Keratinocyte (primary cell): ENCODE data around the gene EDEM1. TPM values are rescaled to one million over a fixed set of nuclear protein-coding genes. Genes with fewer than 3 reads are reported as not detected.
A peak's percentile ranks its signal among the peaks of the same experiment; 100 is the strongest.

Experiments
- DNase-seq: peaks from one replicate; pipeline ENCODE4 v3.0.0-alpha.2; 2011; ENCODE audit warnings: low read depth, missing footprints, low spot score
- FAIRE-seq: peaks from 2 replicates; lab custom pipeline; 2011; peaks lifted over from hg19 to GRCh38; lab: Jason Lieb, UNC
- H2AFZ ChIP-seq: 2 replicates; pipeline ENCODE4 v1.6.0; 2012; ENCODE audit warnings: low read length, control low read depth, inconsistent platforms; ENCODE audit not compliant: control insufficient read depth
- H3K27ac ChIP-seq: 2 replicates; pipeline ENCODE4 v1.5.1; 2011; ENCODE audit warnings: low read length; ENCODE audit not compliant: control insufficient read depth, insufficient read depth
- H3K27me3 ChIP-seq: 3 replicates; pipeline ENCODE4 v1.6.0; 2011; ENCODE audit warnings: low read length; ENCODE audit not compliant: control insufficient read depth, insufficient read depth; ENCODE audit errors: extremely low read depth
- H3K36me3 ChIP-seq, 2 experiments: 2 replicates in 1 of 2; 3 replicates in 1 of 2; pipeline ENCODE4 v1.5.1; 2011; ENCODE audit warnings: low read length in 2 of 2, mild to moderate bottlenecking in 1 of 2; ENCODE audit not compliant: control insufficient read depth in 2 of 2, insufficient read depth in 2 of 2; ENCODE audit errors: extremely low read depth in 1 of 2
- H3K4me1 ChIP-seq: 3 replicates; pipeline ENCODE4 v1.5.1; 2011; ENCODE audit warnings: low read length; ENCODE audit not compliant: control insufficient read depth, insufficient read depth; ENCODE audit errors: extremely low read depth
- H3K4me2 ChIP-seq: 3 replicates; pipeline ENCODE4 v1.6.0; 2011; ENCODE audit warnings: low read depth, low read length; ENCODE audit not compliant: control insufficient read depth, insufficient read depth; ENCODE audit errors: extremely low read depth
- H3K4me3 ChIP-seq, 3 experiments: fragments of 200-600 bp in 1 of 3; sonication (generic) in 1 of 3; 2 replicates in 2 of 3; 3 replicates in 1 of 3; pipeline ENCODE4 v1.5.1; 2011 to 2016; ENCODE audit warnings: low read length in 3 of 3, mild to moderate bottlenecking in 3 of 3, control low read depth in 2 of 3, inconsistent platforms in 1 of 3, low read depth in 1 of 3, mixed read lengths in 1 of 3, mixed run types in 1 of 3, moderate library complexity in 1 of 3; ENCODE audit not compliant: control insufficient read depth in 2 of 3, insufficient read depth in 2 of 3; ENCODE audit errors: extremely low read depth in 1 of 3
- H3K79me2 ChIP-seq: 2 replicates; pipeline ENCODE4 v1.6.0; 2012; ENCODE audit warnings: low read length; ENCODE audit not compliant: control insufficient read depth, insufficient read depth
- H3K9ac ChIP-seq: 3 replicates; pipeline ENCODE4 v1.6.0; 2011; ENCODE audit warnings: low read length; ENCODE audit not compliant: control insufficient read depth, insufficient read depth; ENCODE audit errors: extremely low read depth
- H3K9me1 ChIP-seq: 3 replicates; pipeline ENCODE4 v1.6.0; 2011; ENCODE audit warnings: low read length; ENCODE audit not compliant: control insufficient read depth, insufficient read depth; ENCODE audit errors: extremely low read depth
- H3K9me3 ChIP-seq: 2 replicates; pipeline ENCODE4 v1.5.1; 2012; ENCODE audit warnings: low read depth, low read length; ENCODE audit not compliant: control insufficient read depth
- H4K20me1 ChIP-seq: 3 replicates; pipeline ENCODE4 v1.6.0; 2011; ENCODE audit warnings: low read length; ENCODE audit not compliant: control insufficient read depth, insufficient read depth; ENCODE audit errors: extremely low read depth
- EZH2 ChIP-seq: IDR thresholded peaks from one replicate; pipeline ENCODE4 v1.6.1; 2012; ENCODE audit warnings: inconsistent platforms, mild to moderate bottlenecking, low read length, moderate library complexity
- dilution Hi-C: fragments of 300-500 bp; cut with MboI; formaldehyde crosslinking; loops from one replicate; pipeline ENCODE4 v1.7.0; 2020; ENCODE audit warnings: low sequenced_read_pairs; ENCODE audit not compliant: extremely low pct_ligation_motif_present
- polyA plus RNA-seq, 5 experiments: library from polyadenylated mRNA; depleted of rRNA in 3 of 5; stranded (reverse) in 3 of 5; stranded (forward) in 1 of 5; unstranded in 1 of 5; fragments of >200 nt; gene quantifications; 1 replicate in 1 of 5; 2 replicates in 3 of 5; 3 replicates in 1 of 5; pipeline versions ENCODE4 v1.2.1 to v1.2.3, GENCODE V29; 2011 to 2012; ENCODE audit warnings: missing spikeins in 2 of 5, low read depth in 1 of 5, low replicate concordance in 1 of 5
- TF ChIP-seq, protein P1 (sequence below), 3 experiments: IDR thresholded peaks in 1 of 3; conservative IDR thresholded peaks in 1 of 3; optimal IDR thresholded peaks in 1 of 3; 2 replicates in 2 of 3; 3 replicates in 1 of 3; pipeline versions ENCODE3 to v1.5.1; 2011; ENCODE audit warnings: low read length in 3 of 3, mild to moderate bottlenecking in 3 of 3, moderate library complexity in 2 of 3, control low read depth in 1 of 3, inconsistent platforms in 1 of 3; ENCODE audit not compliant: insufficient read depth in 2 of 3; ENCODE audit errors: extremely low read depth in 1 of 3

EDEM1 gene
- polyA plus RNA-seq, 1 donor (not counting 4 experiments of a cell fraction or from before 2014, with no cell fraction given), result 65.2 TPM

- Histone ChIP-seq H3K9ac (no peak overlapping the region), H3K27me3 (no peaks in the 10 kb centered on the region), H3K4me2 (peak overlapping the region; percentile 99), H4K20me1 (peaks cover 3% of the 10 kb centered on the region), H3K9me3 (no peaks in the 10 kb centered on the region), H2AFZ (no peak overlapping the region), H3K27ac (no peak overlapping the region), H3K9me1 (no peaks in the 10 kb centered on the region), H3K36me3 (peaks cover 5 to 11% of the 10 kb centered on the region in 2 experiments), H3K79me2 (peaks cover 62% of the 10 kb centered on the region), H3K4me1 (peaks cover 51% of the 10 kb centered on the region), H3K4me3 (peak overlapping the region; percentile 1 to 97 (median 41))
- DNase-seq (no peak), FAIRE-seq (no peak)
- dilution Hi-C loops, result no loop called here
- TF ChIP-seq EZH2, result no peak
- TF ChIP-seq, protein P1, sequence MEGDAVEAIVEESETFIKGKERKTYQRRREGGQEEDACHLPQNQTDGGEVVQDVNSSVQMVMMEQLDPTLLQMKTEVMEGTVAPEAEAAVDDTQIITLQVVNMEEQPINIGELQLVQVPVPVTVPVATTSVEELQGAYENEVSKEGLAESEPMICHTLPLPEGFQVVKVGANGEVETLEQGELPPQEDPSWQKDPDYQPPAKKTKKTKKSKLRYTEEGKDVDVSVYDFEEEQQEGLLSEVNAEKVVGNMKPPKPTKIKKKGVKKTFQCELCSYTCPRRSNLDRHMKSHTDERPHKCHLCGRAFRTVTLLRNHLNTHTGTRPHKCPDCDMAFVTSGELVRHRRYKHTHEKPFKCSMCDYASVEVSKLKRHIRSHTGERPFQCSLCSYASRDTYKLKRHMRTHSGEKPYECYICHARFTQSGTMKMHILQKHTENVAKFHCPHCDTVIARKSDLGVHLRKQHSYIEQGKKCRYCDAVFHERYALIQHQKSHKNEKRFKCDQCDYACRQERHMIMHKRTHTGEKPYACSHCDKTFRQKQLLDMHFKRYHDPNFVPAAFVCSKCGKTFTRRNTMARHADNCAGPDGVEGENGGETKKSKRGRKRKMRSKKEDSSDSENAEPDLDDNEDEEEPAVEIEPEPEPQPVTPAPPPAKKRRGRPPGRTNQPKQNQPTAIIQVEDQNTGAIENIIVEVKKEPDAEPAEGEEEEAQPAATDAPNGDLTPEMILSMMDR (optimal IDR thresholded peaks at IDR 0.05 in 1 of 3, IDR thresholded peaks at IDR 0.05 in 1 of 3, conservative IDR thresholded peaks at IDR 0.05 in 1 of 3; ENCODE audit: extremely low read depth in 1 of 3, insufficient read depth in 2 of 3, low read length in 3 of 3), result no peak
Measured at GRCh38 chr3:5190147-5190791, 2.8 kb downstream of the EDEM1 start.

DNA sequence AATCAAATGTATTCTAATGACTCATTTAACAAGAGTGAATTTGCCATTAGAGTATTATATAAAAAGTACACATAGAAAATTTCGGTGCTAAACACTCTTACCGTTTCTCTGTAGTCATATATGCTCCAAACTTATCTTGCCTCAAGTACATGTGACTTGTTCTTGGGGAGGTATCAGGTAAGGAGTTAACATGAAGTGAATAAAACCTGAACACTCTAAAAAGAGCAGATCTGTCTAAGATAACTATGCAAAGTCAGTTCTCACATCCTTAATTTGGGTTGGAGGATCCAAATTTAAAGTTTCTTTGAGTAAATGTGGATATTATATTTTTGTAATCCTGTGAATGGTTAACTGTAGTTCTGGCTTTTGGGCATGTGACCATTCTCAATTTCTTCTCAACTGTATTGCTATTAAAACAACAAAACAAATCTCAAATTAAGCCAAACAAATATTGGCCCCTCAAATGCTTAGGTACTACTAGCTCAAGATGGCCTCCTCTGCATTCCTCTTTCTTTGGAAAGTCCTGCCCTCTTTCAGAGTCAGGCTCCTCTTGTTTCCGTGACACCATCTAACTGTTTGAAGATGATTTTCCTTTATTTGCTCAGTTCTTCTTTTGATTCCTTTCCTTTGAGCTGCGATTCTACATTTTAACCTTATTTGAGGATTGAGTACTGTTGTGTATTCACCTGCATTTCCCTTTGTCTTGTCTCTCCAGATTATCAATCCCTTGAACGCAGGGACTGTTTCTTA lies 4.2 kb downstream of the EDEM1 start:
- dilution Hi-C loops, result no loop called here
- Histone ChIP-seq H3K9me1 (no peaks in the 10 kb centered on the region), H3K4me2 (peak overlapping the region; percentile 53), H3K27ac (no peak overlapping the region), H3K4me1 (peaks cover 60% of the 10 kb centered on the region), H3K9ac (no peak overlapping the region), H3K27me3 (no peaks in the 10 kb centered on the region), H3K4me3 (peak overlapping the region in 1 of 3 experiments; percentile 17), H2AFZ (no peak overlapping the region), H3K36me3 (peaks cover 7 to 11% of the 10 kb centered on the region in 2 experiments), H4K20me1 (peaks cover 3% of the 10 kb centered on the region), H3K9me3 (no peaks in the 10 kb centered on the region), H3K79me2 (peaks cover 62% of the 10 kb centered on the region)
- no peak for DNase-seq
- FAIRE-seq, result no peak
- TF ChIP-seq, protein P1 (optimal IDR thresholded peaks at IDR 0.05 in 1 of 3, IDR thresholded peaks at IDR 0.05 in 1 of 3, conservative IDR thresholded peaks at IDR 0.05 in 1 of 3; ENCODE audit: extremely low read depth in 1 of 3, insufficient read depth in 2 of 3, low read length in 3 of 3), result no peak
- TF ChIP-seq EZH2, result no peak
